Caco-2 (cell line): Measurements from ENCODE around the gene KLC3. TPM values are rescaled to one million over a fixed set of nuclear protein-coding genes. Genes with fewer than 3 reads are reported as not detected.

Experiments used
- total RNA-seq: library from RNA; stranded (reverse); gene quantifications from 2 replicates; pipeline ENCODE4 v1.2.3, GENCODE V29; 2022

Gene KLC3
- total RNA-seq, 1 experiment from 2014 or later, result 10.2 TPM

Other genes starting within 250 kb of the KLC3 start
- 42.1 and 47.7 TPM in 2 replicates for gene PPP1R37, start 247.6 kb upstream of the KLC3 start, total RNA-seq
- 2.4 and 2.9 TPM in 2 replicates for gene NKPD1, start 179.8 kb upstream of the KLC3 start, total RNA-seq
- 50.5 and 53.2 TPM in 2 replicates for gene TRAPPC6A, start 162.5 kb upstream of the KLC3 start, total RNA-seq
- 20.1 and 20.4 TPM in 2 replicates for gene BLOC1S3, start 162.0 kb upstream of the KLC3 start, total RNA-seq
- not detected in 2 replicates for gene EXOC3L2, start 95.3 kb upstream of the KLC3 start, total RNA-seq
- 30.3 and 33.4 TPM in 2 replicates for gene MARK4, start 89.5 kb upstream of the KLC3 start, total RNA-seq
- not detected in 2 replicates for gene CKM, start 17.9 kb upstream of the KLC3 start, total RNA-seq
- gene ERCC2, start 29.8 kb downstream of the KLC3 start, total RNA-seq, result 86.8 and 89.5 TPM in 2 replicates
- gene PPP1R13L, start 64.3 kb downstream of the KLC3 start, total RNA-seq, result 65.8 and 68.6 TPM in 2 replicates
- 27.7 and 31.1 TPM in 2 replicates for gene POLR1G, start 65.9 kb downstream of the KLC3 start, total RNA-seq
- 43.5 and 51.0 TPM in 2 replicates for gene ERCC1, start 83.2 kb downstream of the KLC3 start, total RNA-seq
- 6.4 TPM in 2 replicates for gene FOSB, start 127.2 kb downstream of the KLC3 start, total RNA-seq
- gene RTN2, start 156.3 kb downstream of the KLC3 start, total RNA-seq, result 13.8 and 18.1 TPM in 2 replicates
- 1.2 and 2.8 TPM in 2 replicates for gene PPM1N, start 157.7 kb downstream of the KLC3 start, total RNA-seq
- gene VASP, start 166.7 kb downstream of the KLC3 start, total RNA-seq, result 72.4 and 83.1 TPM in 2 replicates
- 16.9 and 17.7 TPM in 2 replicates for gene OPA3, start 244.1 kb downstream of the KLC3 start, total RNA-seq